ENCODE data around the gene ARHGAP11A. TPM values are rescaled to one million over a fixed set of nuclear protein-coding genes. Genes with fewer than 3 reads are reported as not detected.
"Not testable (repeated sequence)": the region's sequence is repeated elsewhere in the genome, so short reads cannot be mapped to it uniquely, and the experiment has no call there.

ARHGAP11A gene, protein sequence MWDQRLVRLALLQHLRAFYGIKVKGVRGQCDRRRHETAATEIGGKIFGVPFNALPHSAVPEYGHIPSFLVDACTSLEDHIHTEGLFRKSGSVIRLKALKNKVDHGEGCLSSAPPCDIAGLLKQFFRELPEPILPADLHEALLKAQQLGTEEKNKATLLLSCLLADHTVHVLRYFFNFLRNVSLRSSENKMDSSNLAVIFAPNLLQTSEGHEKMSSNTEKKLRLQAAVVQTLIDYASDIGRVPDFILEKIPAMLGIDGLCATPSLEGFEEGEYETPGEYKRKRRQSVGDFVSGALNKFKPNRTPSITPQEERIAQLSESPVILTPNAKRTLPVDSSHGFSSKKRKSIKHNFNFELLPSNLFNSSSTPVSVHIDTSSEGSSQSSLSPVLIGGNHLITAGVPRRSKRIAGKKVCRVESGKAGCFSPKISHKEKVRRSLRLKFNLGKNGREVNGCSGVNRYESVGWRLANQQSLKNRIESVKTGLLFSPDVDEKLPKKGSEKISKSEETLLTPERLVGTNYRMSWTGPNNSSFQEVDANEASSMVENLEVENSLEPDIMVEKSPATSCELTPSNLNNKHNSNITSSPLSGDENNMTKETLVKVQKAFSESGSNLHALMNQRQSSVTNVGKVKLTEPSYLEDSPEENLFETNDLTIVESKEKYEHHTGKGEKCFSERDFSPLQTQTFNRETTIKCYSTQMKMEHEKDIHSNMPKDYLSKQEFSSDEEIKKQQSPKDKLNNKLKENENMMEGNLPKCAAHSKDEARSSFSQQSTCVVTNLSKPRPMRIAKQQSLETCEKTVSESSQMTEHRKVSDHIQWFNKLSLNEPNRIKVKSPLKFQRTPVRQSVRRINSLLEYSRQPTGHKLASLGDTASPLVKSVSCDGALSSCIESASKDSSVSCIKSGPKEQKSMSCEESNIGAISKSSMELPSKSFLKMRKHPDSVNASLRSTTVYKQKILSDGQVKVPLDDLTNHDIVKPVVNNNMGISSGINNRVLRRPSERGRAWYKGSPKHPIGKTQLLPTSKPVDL
- total RNA-seq: 11.8 TPM

DNA sequence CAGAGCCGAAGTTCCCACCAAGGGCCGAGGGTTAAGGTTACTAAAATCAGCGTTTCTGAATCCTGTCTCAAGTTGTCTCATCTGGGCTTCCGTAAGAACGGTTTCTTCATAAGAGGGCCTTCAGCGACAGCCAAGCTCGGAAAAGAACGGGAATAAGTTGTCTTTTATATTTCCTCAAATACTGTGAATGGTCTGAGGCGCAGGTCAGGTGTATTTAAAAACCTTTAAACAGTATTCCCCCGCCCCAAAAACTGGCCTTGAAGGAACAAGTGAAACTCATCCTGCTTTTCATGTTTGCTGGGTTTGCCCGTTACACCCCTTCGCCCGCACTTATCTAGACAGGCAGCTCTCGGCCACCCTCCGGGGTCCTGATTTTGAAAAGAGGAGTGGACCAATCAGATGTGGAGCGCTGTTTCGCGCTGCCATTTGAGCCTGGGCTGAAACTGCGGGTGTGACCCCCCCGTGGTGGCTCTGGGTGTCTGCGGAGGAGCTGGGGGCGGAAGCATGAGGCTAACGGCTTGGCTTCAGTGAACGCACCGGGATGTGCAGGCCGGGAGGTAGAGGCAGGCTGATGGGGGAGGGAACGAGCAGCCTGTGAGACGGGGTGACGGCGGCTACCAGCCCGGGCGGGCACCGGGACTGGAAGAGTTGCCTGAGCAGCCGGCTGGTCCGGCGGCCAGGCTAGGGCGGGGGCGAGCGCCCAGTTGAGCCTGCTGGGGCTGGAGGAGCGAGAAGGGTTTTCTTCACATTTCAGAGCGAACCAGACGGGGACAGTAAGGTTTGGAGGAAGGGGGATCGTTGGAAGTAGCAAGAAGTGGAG, at the start of gene ARHGAP11A:
Gene ARHGAP11A, plus strand, starts transcription at position 454 of the 820 bp plus-strand sequence. CDS start 708 bp downstream, outside the sequence.
- FAIRE-seq: not testable (repeated sequence)
- peak; percentile 31 to 58 for DNase-seq (ENCODE audit: low spot score in 2 of 2)

GRCh38 chr15:32568988-32569387, 46.3 kb upstream of the ARHGAP11A start:
- not testable (repeated sequence) for DNase-seq (ENCODE audit: low spot score in 2 of 2); FAIRE-seq

GRCh38 chr15:32578482-32578881, 36.8 kb upstream of the ARHGAP11A start:
- DNase-seq (ENCODE audit: low spot score in 2 of 2); FAIRE-seq: not testable (repeated sequence)

DNA sequence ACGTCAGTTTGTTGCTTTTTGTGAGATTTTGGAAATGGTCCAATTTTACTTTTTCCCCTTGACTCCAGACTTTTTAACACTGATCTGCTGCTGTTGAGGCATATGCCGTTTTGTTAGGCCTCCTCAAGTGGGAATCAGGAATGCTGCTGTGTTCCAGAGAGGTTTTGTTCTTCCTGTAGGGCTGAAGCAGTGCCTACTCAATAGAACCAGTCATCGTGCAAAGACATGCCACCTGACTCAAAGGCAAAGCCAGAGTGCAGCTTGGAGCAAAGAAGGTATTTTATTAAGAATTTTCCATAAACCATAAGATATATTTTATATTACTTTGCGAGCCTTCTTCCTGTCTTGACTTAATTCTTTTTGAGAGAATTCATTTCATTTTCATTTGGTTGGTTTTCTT, 29.5 kb upstream of the ARHGAP11A start:
- not testable (repeated sequence) for FAIRE-seq; DNase-seq (ENCODE audit: low spot score in 2 of 2)

DNA sequence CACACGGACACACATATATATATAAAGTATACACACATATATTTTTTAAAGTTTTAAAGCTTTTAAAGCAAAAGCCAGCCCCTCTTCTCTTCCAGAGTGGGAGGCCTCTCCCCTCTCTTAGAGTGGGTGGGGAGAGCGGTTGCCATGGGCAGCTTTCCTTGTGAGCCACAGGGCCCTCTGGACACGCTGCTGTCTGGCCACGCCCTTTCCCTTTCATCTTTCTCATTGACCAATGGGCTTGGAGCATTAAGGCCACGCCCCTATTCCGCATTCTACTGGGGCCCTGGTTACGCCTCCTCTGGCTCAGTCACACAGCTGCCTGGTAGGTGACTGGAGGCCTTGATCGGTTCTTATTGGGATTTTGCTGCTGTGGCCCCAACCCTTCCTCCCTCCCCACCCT, 22.2 kb upstream of the ARHGAP11A start, which contains the start of gene GOLGA8N:
Gene GOLGA8N, plus strand, starts transcription at position 306 of the 400 bp plus-strand sequence.
- FAIRE-seq: not testable (repeated sequence)

GRCh38 chr15:32609518-32609917, 5.8 kb upstream of the ARHGAP11A start:
- not testable (repeated sequence) for DNase-seq (ENCODE audit: low spot score in 2 of 2); FAIRE-seq

More for the DNA sequence above, 22.2 kb upstream of the ARHGAP11A start, which contains the start of gene GOLGA8N:
- DNase-seq (ENCODE audit: low spot score in 2 of 2): not testable (repeated sequence)

DNA sequence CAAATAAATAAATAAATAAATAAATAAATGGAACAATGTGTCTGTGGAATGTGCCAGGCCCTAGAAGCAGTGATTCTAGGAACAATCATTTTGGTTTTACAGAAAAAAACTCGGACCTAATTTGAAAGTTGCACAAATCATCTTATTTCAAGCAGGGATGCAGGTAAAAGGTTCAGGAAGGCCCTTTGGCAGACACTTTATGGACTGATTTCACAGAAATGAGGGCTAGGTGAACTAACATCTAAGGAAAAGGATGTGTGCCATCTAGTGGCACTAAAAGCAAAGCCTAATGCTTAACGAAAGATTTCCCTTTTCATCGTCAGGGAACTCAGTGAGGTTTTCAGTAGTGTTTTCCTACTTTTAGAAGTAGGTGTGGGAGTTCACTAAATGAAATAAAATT, 4.6 kb upstream of the ARHGAP11A start:
- DNase-seq (ENCODE audit: low spot score in 2 of 2); FAIRE-seq: not testable (repeated sequence)

- FAIRE-seq; DNase-seq (ENCODE audit: low spot score in 2 of 2): not testable (repeated sequence)
Observed at GRCh38 chr15:32614712-32615050, 623 bp upstream of the ARHGAP11A start.

DNA sequence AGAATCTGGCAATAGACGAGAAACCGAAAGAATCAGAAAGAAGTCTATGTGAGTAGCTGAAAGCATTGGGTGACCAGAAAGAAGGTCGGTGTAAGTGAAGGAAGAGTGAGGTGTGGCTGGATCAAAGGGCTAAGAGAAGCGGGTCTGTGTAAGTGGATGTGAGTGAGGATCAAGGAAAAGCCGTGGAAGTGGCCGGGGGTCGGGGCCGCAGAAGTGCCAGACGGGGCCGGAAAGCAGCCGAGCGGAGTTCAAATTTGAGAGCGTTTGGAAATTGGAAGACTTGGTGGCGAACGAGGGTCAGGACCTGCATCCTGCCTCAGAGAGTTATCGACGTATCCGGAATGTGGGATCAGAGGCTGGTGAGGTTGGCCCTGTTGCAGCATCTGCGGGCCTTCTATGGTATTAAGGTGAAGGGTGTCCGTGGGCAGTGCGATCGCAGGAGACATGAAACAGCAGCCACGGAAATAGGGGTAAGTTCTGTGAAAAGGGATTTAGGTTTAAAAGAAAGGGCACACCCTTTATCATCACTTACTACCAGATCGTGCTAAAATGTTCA, 645 bp downstream of the ARHGAP11A start:
- FAIRE-seq; DNase-seq (ENCODE audit: low spot score in 2 of 2): not testable (repeated sequence)

GRCh38 chr15:32636410-32636809, 21.1 kb downstream of the ARHGAP11A start:
- DNase-seq (ENCODE audit: low spot score in 2 of 2) (no peak), FAIRE-seq (no peak)

DNA sequence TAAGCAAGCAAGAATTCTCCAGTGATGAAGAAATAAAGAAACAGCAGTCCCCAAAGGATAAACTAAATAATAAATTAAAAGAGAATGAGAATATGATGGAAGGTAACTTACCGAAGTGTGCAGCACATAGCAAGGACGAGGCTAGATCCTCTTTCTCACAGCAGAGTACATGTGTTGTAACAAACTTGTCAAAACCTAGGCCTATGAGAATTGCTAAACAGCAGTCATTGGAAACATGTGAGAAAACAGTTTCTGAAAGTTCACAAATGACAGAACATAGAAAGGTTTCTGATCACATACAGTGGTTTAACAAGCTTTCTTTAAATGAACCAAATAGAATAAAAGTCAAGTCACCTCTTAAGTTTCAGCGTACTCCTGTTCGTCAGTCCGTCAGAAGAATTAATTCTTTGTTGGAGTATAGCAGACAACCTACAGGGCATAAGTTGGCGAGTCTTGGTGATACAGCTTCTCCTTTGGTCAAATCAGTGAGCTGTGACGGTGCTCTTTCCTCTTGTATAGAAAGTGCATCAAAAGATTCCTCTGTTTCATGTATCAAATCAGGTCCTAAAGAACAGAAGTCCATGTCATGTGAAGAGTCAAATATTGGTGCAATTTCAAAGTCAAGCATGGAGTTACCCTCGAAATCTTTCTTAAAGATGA, 21.7 kb downstream of the ARHGAP11A start:
- no peak for FAIRE-seq
- no peak for DNase-seq (ENCODE audit: low spot score in 2 of 2)

DNA sequence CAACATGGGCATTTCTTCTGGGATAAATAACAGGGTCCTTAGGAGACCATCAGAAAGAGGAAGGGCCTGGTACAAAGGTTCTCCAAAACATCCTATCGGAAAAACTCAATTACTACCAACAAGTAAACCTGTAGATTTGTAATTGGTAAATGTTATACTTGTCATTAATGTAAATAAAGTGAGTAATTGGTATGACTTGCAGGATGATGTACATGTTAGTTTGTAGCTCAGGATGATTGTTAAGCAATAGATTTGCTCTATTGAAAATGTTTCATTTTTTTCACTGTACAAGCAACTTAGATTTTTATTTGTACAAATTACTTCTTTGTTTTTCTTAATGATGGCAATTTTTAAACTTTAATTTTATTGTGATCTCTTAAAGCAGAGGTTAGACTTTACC, 22.4 kb downstream of the ARHGAP11A start:
- FAIRE-seq: no peak
- DNase-seq (ENCODE audit: low spot score in 2 of 2): no peak

DNA sequence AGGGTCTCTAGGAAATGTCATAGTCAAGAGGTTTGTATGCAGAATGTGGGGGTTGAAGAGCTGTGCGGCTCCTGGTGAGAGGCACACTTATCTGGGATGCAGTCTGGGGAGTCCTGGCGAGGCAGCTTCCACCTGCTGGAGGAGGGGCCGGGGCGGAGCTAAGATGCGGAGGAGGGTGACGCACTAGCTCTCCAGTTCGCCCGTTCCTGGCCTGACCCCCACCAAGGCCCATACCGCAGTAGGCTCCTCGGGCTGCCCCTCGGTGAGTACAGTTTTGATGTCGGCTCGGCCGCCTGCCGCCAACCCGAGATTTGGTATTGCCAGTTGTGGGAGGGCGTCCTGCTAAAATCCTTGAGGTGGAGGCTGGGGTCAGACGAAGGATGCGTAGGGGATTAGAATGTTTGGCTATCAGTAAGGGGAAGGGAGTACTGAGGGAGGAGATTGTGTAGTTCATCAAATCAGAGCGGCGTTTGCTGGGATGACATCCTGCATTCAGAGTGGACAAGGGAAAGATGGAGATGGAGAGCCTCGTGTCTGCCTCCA, 26.3 kb downstream of the ARHGAP11A start, which contains the start of gene SCG5:
Gene SCG5, plus strand, starts transcription at position 194 of the 543 bp plus-strand sequence. CDS start 1,883 bp downstream, outside the sequence.
- no peak for FAIRE-seq
- DNase-seq (ENCODE audit: low spot score in 2 of 2): peak in 1 of 2 donors; percentile 52

GRCh38 chr15:32642667-32643435, 27.5 kb downstream of the ARHGAP11A start:
- DNase-seq (ENCODE audit: low spot score in 2 of 2): no peak
- no peak for FAIRE-seq

GRCh38 chr15:32643907-32644445, 28.7 kb downstream of the ARHGAP11A start:
- DNase-seq (ENCODE audit: low spot score in 2 of 2) (no peak), FAIRE-seq (no peak)

DNA sequence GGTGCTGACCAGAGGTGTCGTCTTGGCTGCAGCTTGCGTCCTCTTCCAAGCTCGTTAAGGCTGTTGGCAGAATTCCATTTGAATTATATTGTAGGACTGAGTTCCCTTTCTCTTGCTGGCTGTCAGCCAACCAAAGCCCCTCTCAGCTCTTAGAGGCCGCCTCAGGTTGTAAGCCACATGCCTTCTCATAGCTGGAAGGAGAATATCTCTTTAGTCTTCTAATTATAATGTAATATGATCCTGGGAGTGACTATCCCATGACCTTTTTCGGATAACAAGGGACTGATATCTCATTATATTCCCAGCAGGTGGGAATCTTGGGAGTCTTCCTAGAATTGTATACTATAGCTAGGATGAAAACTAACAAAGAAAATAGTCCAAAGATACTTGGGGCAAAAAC, 31.0 kb downstream of the ARHGAP11A start:
- no peak for DNase-seq (ENCODE audit: low spot score in 2 of 2)
- FAIRE-seq: no peak

GRCh38 chr15:32649342-32649741, 34.0 kb downstream of the ARHGAP11A start:
- no peak for FAIRE-seq
- DNase-seq (ENCODE audit: low spot score in 2 of 2): no peak
